Measurements from ENCODE around the gene LGALS13. TPM values are rescaled to one million over a fixed set of nuclear protein-coding genes. Genes with fewer than 3 reads are reported as not detected.

The LGALS13 gene
- polyA plus RNA-seq = 1.0 and 5.9 TPM in 2 replicates

DNA sequence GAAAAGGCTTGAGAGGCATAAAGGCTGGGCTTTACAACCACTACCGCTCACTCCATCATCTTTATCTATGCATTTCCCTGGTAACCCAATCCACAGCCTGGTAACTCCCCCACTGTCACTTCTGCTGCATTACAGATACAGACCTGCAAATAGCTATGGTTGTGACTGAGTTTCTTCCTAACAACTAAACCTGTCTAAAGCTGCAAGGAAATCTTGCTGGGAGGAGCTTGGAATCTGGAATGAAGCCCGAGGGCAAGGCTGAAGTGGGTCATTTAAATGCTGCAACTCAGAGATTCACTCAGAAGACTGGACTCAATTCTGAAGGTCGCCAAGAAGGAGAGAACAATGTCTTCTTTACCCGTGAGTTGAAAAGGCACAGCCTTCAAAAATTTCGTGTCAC lies at the start of gene LGALS13:
Gene LGALS13 (plus strand): TSS at position 301 of the 400 bp plus-strand sequence. CDS start 45 bp downstream, at position 346.

GRCh38 chr19:39655613-39656012 lies 53.3 kb downstream of the LGALS13 start, which contains the start of gene LGALS16:
TSS of gene LGALS16 (plus strand) at chr19:39655913. CDS start at chr19:39655962, 49 bp downstream.

Other genes starting within 250 kb of the LGALS13 start
- 4.5 and 13.7 TPM in 2 replicates for gene PAF1, start 211.4 kb upstream of the LGALS13 start, polyA plus RNA-seq
- gene MED29, start 211.1 kb upstream of the LGALS13 start, polyA plus RNA-seq = 8.5 and 17.3 TPM in 2 replicates
- gene ZFP36, start 195.7 kb upstream of the LGALS13 start, polyA plus RNA-seq = 0.92 and 2.1 TPM in 2 replicates
- not detected in 2 replicates for gene PLEKHG2, start 189.9 kb upstream of the LGALS13 start, polyA plus RNA-seq
- 356 and 405 TPM in 2 replicates for gene RPS16, start 166.6 kb upstream of the LGALS13 start, polyA plus RNA-seq
- gene SUPT5H, start 156.9 kb upstream of the LGALS13 start, polyA plus RNA-seq = 60.5 and 76.2 TPM in 2 replicates
- gene TIMM50, start 121.7 kb upstream of the LGALS13 start, polyA plus RNA-seq = 62.3 and 76.3 TPM in 2 replicates
- gene DLL3, start 103.6 kb upstream of the LGALS13 start, polyA plus RNA-seq = 2.1 and 4.1 TPM in 2 replicates
- gene SELENOV, start 87.4 kb upstream of the LGALS13 start, polyA plus RNA-seq = not detected in 2 replicates
- 6.9 and 17.5 TPM in 2 replicates for gene EID2B, start 69.7 kb upstream of the LGALS13 start, polyA plus RNA-seq
- 20.5 and 35.6 TPM in 2 replicates for gene EID2, start 62.4 kb upstream of the LGALS13 start, polyA plus RNA-seq
- gene LGALS16, start 53.4 kb downstream of the LGALS13 start, polyA plus RNA-seq = not detected in 2 replicates
- not detected in 2 replicates for gene LGALS14, start 102.0 kb downstream of the LGALS13 start, polyA plus RNA-seq
- gene CLC, start 135.5 kb downstream of the LGALS13 start, polyA plus RNA-seq = 0.56 TPM in 1 of 2 replicates, not detected in the other
- not detected in 2 replicates for gene LEUTX, start 176.3 kb downstream of the LGALS13 start, polyA plus RNA-seq
- not detected in 2 replicates for gene DYRK1B, start 231.6 kb downstream of the LGALS13 start, polyA plus RNA-seq
- 30.2 and 31.6 TPM in 2 replicates for gene FBL, start 243.9 kb downstream of the LGALS13 start, polyA plus RNA-seq

Measured in Purkinje cell (primary cell).